H1 (cell line): ENCODE results near the gene SUV39H2. TPM values are rescaled to one million over a fixed set of nuclear protein-coding genes. Genes with fewer than 3 reads are reported as not detected.

Experiments
- CTCF ChIA-PET: fragments of 300-600 bp; sonication (Branson Sonifier 250); formaldehyde crosslinking; loops from one replicate; lab custom pipeline; 2021; ENCODE audit not compliant: partially characterized antibody; lab: Charles Lee
- POLR2A ChIA-PET: fragments of 300-600 bp; sonication (Branson Sonifier 250); formaldehyde crosslinking; loops from one replicate; lab custom pipeline; 2021; ENCODE audit warnings: inconsistent platforms; ENCODE audit not compliant: partially characterized antibody; lab: Charles Lee
- DNase-seq, 2 experiments: peaks; one replicate each; pipeline versions ENCODE4 v3.0.0 to v3.0.0-alpha.2; 2010 to 2022; ENCODE audit warnings: low spot score in 2 of 2, low read depth in 1 of 2, mixed read lengths in 1 of 2
- FAIRE-seq: peaks from 2 replicates; lab custom pipeline; 2011; peaks lifted over from hg19 to GRCh38; lab: Jason Lieb, UNC
- H2AFZ ChIP-seq: 2 replicates; pipeline ENCODE4 v1.8.1; 2012; ENCODE audit warnings: low read length, inconsistent platforms
- H2AK5ac ChIP-seq: 2 replicates; pipeline ENCODE4 v1.6.1; 2013; ENCODE audit warnings: low read depth, low read length
- H2BK120ac ChIP-seq: replicated peaks from 2 replicates; pipeline ENCODE3; 2013; ENCODE audit warnings: low read depth, low read length, inconsistent platforms
- H2BK12ac ChIP-seq: 2 replicates; pipeline ENCODE4 v1.6.1; 2013; ENCODE audit warnings: low read depth, low read length
- H2BK15ac ChIP-seq: 2 replicates; pipeline ENCODE4 v1.6.1; 2013; ENCODE audit warnings: low read length
- H2BK20ac ChIP-seq: 2 replicates; pipeline ENCODE4 v1.6.1; 2013; ENCODE audit warnings: low read length
- H2BK5ac ChIP-seq: 2 replicates; pipeline ENCODE4 v1.6.1; 2013; ENCODE audit warnings: low read depth, low read length
- H3K14ac ChIP-seq: 2 replicates; pipeline ENCODE4 v1.6.1; 2013; ENCODE audit warnings: inconsistent platforms; ENCODE audit not compliant: insufficient read length
- H3K18ac ChIP-seq: 2 replicates; pipeline ENCODE4 v1.6.1; 2013; ENCODE audit warnings: low read length; ENCODE audit errors: extremely low read depth
- H3K23ac ChIP-seq: 2 replicates; pipeline ENCODE4 v1.6.1; 2013; ENCODE audit warnings: inconsistent platforms; ENCODE audit not compliant: insufficient read length
- H3K23me2 ChIP-seq: 2 replicates; pipeline ENCODE4 v1.6.1; 2013; ENCODE audit warnings: low read depth, low read length
- H3K27ac ChIP-seq: 2 replicates; pipeline ENCODE4 v1.6.1; 2011; ENCODE audit warnings: low read depth, low read length, inconsistent platforms
- H3K27me3 ChIP-seq, 4 experiments: replicated peaks in 1 of 4; 1 replicate in 1 of 4; 2 replicates in 3 of 4; pipeline versions ENCODE4 v1.6.1 to v1.8.1; 2011 to 2013; ENCODE audit warnings: low read length in 3 of 4, mild to moderate bottlenecking in 3 of 4, inconsistent platforms in 2 of 4, mixed read lengths in 2 of 4, moderate library complexity in 1 of 4; ENCODE audit not compliant: control insufficient read depth in 3 of 4, insufficient read depth in 3 of 4; ENCODE audit errors: extremely low read depth in 1 of 4
- H3K36me3 ChIP-seq, 4 experiments: 2 replicates each; pipeline versions ENCODE4 v1.6.1 to v1.8.1; 2011 to 2013; ENCODE audit warnings: mild to moderate bottlenecking in 4 of 4, low read length in 3 of 4, moderate library complexity in 2 of 4, control low read depth in 1 of 4, inconsistent platforms in 1 of 4; ENCODE audit not compliant: insufficient read depth in 4 of 4, control insufficient read depth in 2 of 4
- H3K4ac ChIP-seq: replicated peaks from 2 replicates; pipeline ENCODE3; 2013; ENCODE audit warnings: low read length, low read depth, mixed read lengths, inconsistent platforms; ENCODE audit not compliant: insufficient read length
- H3K4me1 ChIP-seq, 4 experiments: replicated peaks in 1 of 4; 1 replicate in 1 of 4; 2 replicates in 3 of 4; pipeline versions ENCODE4 v1.6.1 to v1.8.1; 2011 to 2013; ENCODE audit warnings: low read length in 3 of 4, inconsistent platforms in 2 of 4, mixed read lengths in 1 of 4; ENCODE audit not compliant: insufficient read depth in 4 of 4, control insufficient read depth in 3 of 4
- H3K4me2 ChIP-seq, 2 experiments: 2 replicates each; pipeline versions ENCODE4 v1.6.1 to v1.8.1; 2011 to 2013; ENCODE audit warnings: low read depth in 2 of 2, low read length in 2 of 2, control low read depth in 1 of 2, inconsistent platforms in 1 of 2, mild to moderate bottlenecking in 1 of 2; ENCODE audit not compliant: insufficient read depth in 1 of 2
- H3K4me3 ChIP-seq, 4 experiments: fragments of 200-600, 300-600 bp in 1 of 4; sonication (generic), shearing (Covaris generic), sonication (Bioruptor Twin) in 1 of 4; 2 replicates each; pipeline versions ENCODE4 v1.5.1 to v1.8.1; 2011 to 2016; ENCODE audit warnings: low read length in 4 of 4, low read depth in 3 of 4, control low read depth in 2 of 4, inconsistent platforms in 2 of 4, mild to moderate bottlenecking in 2 of 4, mixed read lengths in 1 of 4, moderate library complexity in 1 of 4; ENCODE audit not compliant: insufficient read depth in 2 of 4; ENCODE audit errors: extremely low read depth in 1 of 4
- H3K56ac ChIP-seq: replicated peaks from 2 replicates; pipeline ENCODE3; 2013; ENCODE audit warnings: low read depth, mild to moderate bottlenecking, mixed read lengths, low read length, inconsistent platforms; ENCODE audit not compliant: insufficient read length
- H3K79me1 ChIP-seq: 2 replicates; pipeline ENCODE4 v1.6.1; 2013; ENCODE audit warnings: low read depth, low read length, control low read depth
- H3K79me2 ChIP-seq, 2 experiments: 2 replicates each; pipeline versions ENCODE4 v1.6.1 to v1.8.1; 2012 to 2013; ENCODE audit warnings: low read length in 2 of 2, mild to moderate bottlenecking in 2 of 2, inconsistent platforms in 1 of 2; ENCODE audit not compliant: insufficient read depth in 2 of 2, control insufficient read depth in 1 of 2
- H3K9ac ChIP-seq, 4 experiments: replicated peaks in 1 of 4; 1 replicate in 1 of 4; 2 replicates in 3 of 4; pipeline versions ENCODE4 v1.6.1 to v1.8.1; 2011 to 2013; ENCODE audit warnings: low read depth in 3 of 4, low read length in 3 of 4, control low read depth in 2 of 4, mild to moderate bottlenecking in 2 of 4, moderate library complexity in 2 of 4, inconsistent platforms in 1 of 4; ENCODE audit errors: extremely low read depth in 1 of 4
- H3K9me3 ChIP-seq, 2 experiments: 2 replicates each; pipeline versions ENCODE4 v1.6.1 to v1.8.1; 2012 to 2013; ENCODE audit warnings: mild to moderate bottlenecking in 2 of 2, moderate library complexity in 2 of 2, control low read depth in 1 of 2, inconsistent platforms in 1 of 2, low read depth in 1 of 2, low read length in 1 of 2, mixed read lengths in 1 of 2; ENCODE audit not compliant: insufficient read depth in 2 of 2
- H4K20me1 ChIP-seq, 2 experiments: replicated peaks in 1 of 2; 2 replicates each; pipeline versions ENCODE3 to v1.8.1; 2011 to 2013; ENCODE audit warnings: inconsistent platforms in 2 of 2, low read length in 2 of 2, mild to moderate bottlenecking in 1 of 2; ENCODE audit not compliant: insufficient read depth in 2 of 2, control insufficient read depth in 1 of 2
- H4K5ac ChIP-seq: 2 replicates; pipeline ENCODE4 v1.6.1; 2013; ENCODE audit warnings: low read length, low read depth, mixed read lengths, inconsistent platforms; ENCODE audit not compliant: insufficient read length
- H4K8ac ChIP-seq: 2 replicates; pipeline ENCODE4 v1.8.0; 2013; ENCODE audit warnings: mild to moderate bottlenecking, moderate library complexity, low read length, inconsistent platforms; ENCODE audit not compliant: insufficient read depth; ENCODE audit errors: extremely low read depth
- H4K91ac ChIP-seq: replicated peaks from 2 replicates; pipeline ENCODE3; 2013; ENCODE audit warnings: low read length, mixed read lengths, inconsistent platforms; ENCODE audit not compliant: insufficient read length
- CEBPB ChIP-seq: IDR thresholded peaks from 2 replicates; pipeline ENCODE4 v1.6.1; 2012; ENCODE audit warnings: low read depth, low read length
- FOSL1 ChIP-seq: IDR thresholded peaks from 2 replicates; pipeline ENCODE4 v1.6.1; 2011; ENCODE audit warnings: mild to moderate bottlenecking, low read depth, low read length, moderate library complexity; ENCODE audit not compliant: insufficient read depth
- PHF8 ChIP-seq: fragments of 200-600 bp; sonication (generic); conservative IDR thresholded peaks from 2 replicates; pipeline ENCODE4 v1.7.1; 2012; ENCODE audit warnings: low read depth, mild to moderate bottlenecking, inconsistent platforms, low read length, moderate library complexity
- WGBS, 2 experiments: shearing (Covaris generic) in 1 of 2; methylation state at CpG; one replicate each; pipeline versions ENCODE4 v1.1.6 to v1.1.7; 2013 to 2015; ENCODE audit warnings: low lambda C conversion rate in 2 of 2, mixed read lengths in 2 of 2, inconsistent platforms in 1 of 2, low coverage in 1 of 2, missing lambda C conversion rate in 1 of 2; ENCODE audit not compliant: insufficient replicate concordance in 2 of 2, insufficient coverage in 1 of 2, insufficient read length in 1 of 2; ENCODE audit errors: extremely low coverage in 1 of 2, missing lambda C conversion rate in 1 of 2; 5-methylcytosine and 5-hydroxymethylcytosine counted together
- polyA plus RNA-seq, 7 experiments: library from polyadenylated mRNA; depleted of rRNA in 3 of 7; stranded (reverse) in 5 of 7; unstranded in 2 of 7; fragments of >200 nt in 5 of 7; fragments of 200-250 nt in 2 of 7; gene quantifications; 1 replicate in 5 of 7; 2 replicates in 1 of 7; 4 replicates in 1 of 7; pipeline versions ENCODE4 v1.2.1 to v1.2.3, GENCODE V29; 2011 to 2013; ENCODE audit warnings: missing spikeins in 2 of 7, mixed read lengths in 2 of 7
- total RNA-seq: library from RNA; stranded (reverse); fragmentation: NEBNext Ultra II Directional; extraction: Animal tissue kit (Norgen Biotek cat#: 25700); gene quantifications from 2 replicates; pipeline ENCODE4 v1.2.1, GENCODE V29; 2021

SUV39H2 gene
- total and polyA plus RNA-seq, 2 of the 8 experiments (the other 6 are each of a cell fraction or from before 2014, with no cell fraction given) = 19.4 to 62.3 TPM

GRCh38 chr10:14873090-14873760 lies 5.4 kb upstream of the SUV39H2 start:
- Histone ChIP-seq H2BK20ac (no peak overlapping the region), H3K23me2 (peaks cover 2% of the 10 kb centered on the region; the same call in 1 of the 2 replicates), H3K14ac (no peak overlapping the region), H2BK15ac (no peak overlapping the region), H3K36me3 (peaks cover 0 to 27% (median 9%) of the 10 kb centered on the region in 4 experiments; a peak in 5 of 8 replicates), H4K91ac (no peak overlapping the region), H3K27ac (no peak overlapping the region), H2BK120ac (no peak overlapping the region), H2BK12ac (no peak overlapping the region), H2BK5ac (no peak overlapping the region), H3K4ac (no peak overlapping the region), H3K18ac (no peak overlapping the region), H2AK5ac (no peak overlapping the region), H4K5ac (no peak overlapping the region), H3K9me3 (no peaks in the 10 kb centered on the region), H2AFZ (no peak overlapping the region), H3K79me2 (peaks cover 0 to 4% of the 10 kb centered on the region in 2 experiments; a peak in 2 of 4 replicates), H3K79me1 (no peaks in the 10 kb centered on the region; the same call in 1 of the 2 replicates), H3K4me3 (no peak overlapping the region), H3K56ac (no peak overlapping the region), H3K9ac (no peak overlapping the region), H3K4me2 (no peak overlapping the region), H4K8ac (no peak overlapping the region)
- CTCF ChIA-PET = interaction anchor here (0.6 kb wide), 2 partner anchors 86 to 388 kb away, joined by 3 read pairs; partner anchors contain the start of gene MEIG1
- POLR2A ChIA-PET = interaction anchor here (2.1 kb wide), 1 partner anchor 35 kb away, joined by 8 read pairs; the partner anchor contains the start of genes CDNF, HSPA14 and MSANTD7
- WGBS, 2 experiments = 78% methylated on average over 2 of the region's 2 CpGs; no CpG with 5 or more reads in 1 of the 2 experiments
- DNase-seq = no peak
- FAIRE-seq = no peak
- TF ChIP-seq PHF8 (no peak), CEBPB (no peak), FOSL1 (no peak)
- TF ChIP-seq, all 59 proteins: peak for 0
- Histone ChIP-seq H3K23ac (no peak overlapping the region), H3K4me1 (peaks cover 3 to 8% (median 7%) of the 10 kb centered on the region in 4 experiments; a peak in 6 of 7 replicates), H3K27me3 (no peaks in the 10 kb centered on the region), H4K20me1 (no peaks in the 10 kb centered on the region)
